GM12878 (cell line): ENCODE data around the gene APOA4. TPM values are rescaled to one million over a fixed set of nuclear protein-coding genes. Genes with fewer than 3 reads are reported as not detected.

Experiments
- ATAC-seq: fragments of 200-7000 bp; cut with Tn5 transposase; 3 replicates; pipeline ENCODE4 v1.9.1; 2020; ENCODE audit warnings: mild to moderate bottlenecking, moderate library complexity
- BruUV-seq: library from RNA; stranded (reverse); fragments of 400-500 nt; replicated peaks from 2 replicates; lab custom pipeline; 2021; lab: Mats Ljungman, UMichigan
- CTCF ChIA-PET: fragments of 300-600 bp; sonication (Branson Sonifier 250); formaldehyde crosslinking; extraction: SDS; loops from one replicate; lab custom pipeline; 2021; ENCODE audit warnings: inconsistent platforms; lab: Yijun Ruan, JAX
- POLR2A ChIA-PET: fragments of 350-600 bp; formaldehyde crosslinking; extraction: SDS; loops from one replicate; lab custom pipeline; 2021; ENCODE audit warnings: inconsistent platforms; lab: Charles Lee
- RAD21 ChIA-PET: fragments of 300-600 bp; sonication (Branson Sonifier 250); formaldehyde crosslinking; loops from one replicate; lab custom pipeline; 2023; ENCODE audit warnings: antibody characterized with exemption; ENCODE audit not compliant: unreplicated experiment; lab: Charles Lee
- SMC1A ChIA-PET: fragments of 300-600 bp; sonication (Branson Sonifier 250); formaldehyde crosslinking; loops from one replicate; lab custom pipeline; 2023; ENCODE audit not compliant: unreplicated experiment, uncharacterized antibody; lab: Charles Lee
- DNase-seq: peaks from one replicate; pipeline ENCODE4 v3.0.0-alpha.2; 2011; ENCODE audit warnings: low read depth, low spot score
- FAIRE-seq: peaks from 3 replicates; lab custom pipeline; 2011; peaks lifted over from hg19 to GRCh38; lab: Jason Lieb, UNC
- H2AFZ ChIP-seq: 2 replicates; pipeline ENCODE4 v1.6.0; 2011; ENCODE audit warnings: low read depth, low read length, control low read depth; ENCODE audit not compliant: control insufficient read depth
- H3K27ac ChIP-seq: 2 replicates; pipeline ENCODE4 v1.5.1; 2011; ENCODE audit warnings: control low read depth; ENCODE audit not compliant: control insufficient read depth, insufficient read depth
- H3K27me3 ChIP-seq, 2 experiments: replicated peaks in 1 of 2; 2 replicates each; pipeline versions ENCODE4 v1.6.0 to v1.6.1; 2011; ENCODE audit warnings: low read length in 1 of 2; ENCODE audit not compliant: control insufficient read depth in 2 of 2, insufficient read depth in 2 of 2
- H3K36me3 ChIP-seq, 2 experiments: 2 replicates each; pipeline ENCODE4 v1.5.1; 2011; ENCODE audit warnings: low read length in 1 of 2; ENCODE audit not compliant: control insufficient read depth in 2 of 2, insufficient read depth in 2 of 2
- H3K4me1 ChIP-seq: 2 replicates; pipeline ENCODE4 v1.6.1; 2011; ENCODE audit warnings: mild to moderate bottlenecking, low read length, moderate library complexity, mixed read lengths; ENCODE audit not compliant: control insufficient read depth, insufficient read depth
- H3K4me2 ChIP-seq: 2 replicates; pipeline ENCODE4 v1.6.0; 2011; ENCODE audit warnings: control low read depth; ENCODE audit not compliant: control insufficient read depth, insufficient read depth
- H3K4me3 ChIP-seq: fragments of 200-600 bp; sonication (generic); 2 replicates; pipeline ENCODE4 v1.5.1; 2016
- H3K79me2 ChIP-seq: 2 replicates; pipeline ENCODE4 v1.6.0; 2011; ENCODE audit warnings: low read length; ENCODE audit not compliant: control insufficient read depth, insufficient read depth
- H3K9ac ChIP-seq: 2 replicates; pipeline ENCODE4 v1.8.0; 2011; ENCODE audit warnings: low read length, control low read depth, mixed read lengths; ENCODE audit not compliant: control insufficient read depth, insufficient read depth
- H3K9me3 ChIP-seq: replicated peaks from 3 replicates; pipeline ENCODE4 v1.5.1; 2011; ENCODE audit warnings: mild to moderate bottlenecking, low read length; ENCODE audit not compliant: control insufficient read depth, insufficient read depth
- H4K20me1 ChIP-seq: 2 replicates; pipeline ENCODE4 v1.6.0; 2011; ENCODE audit not compliant: control insufficient read depth, insufficient read depth
- CREM ChIP-seq: IDR thresholded peaks from 2 replicates; pipeline ENCODE4 v1.6.1; 2014; ENCODE audit warnings: antibody characterized with exemption, low read depth
- HCFC1 ChIP-seq: fragments of 150-350 bp; IDR thresholded peaks from 2 replicates; pipeline ENCODE4 v1.6.1; 2014; ENCODE audit warnings: low read length
- HDAC6 ChIP-seq: fragments of 200-600 bp; sonication (generic); IDR thresholded peaks from one replicate; pipeline ENCODE4 v1.8.0; 2017; ENCODE audit warnings: antibody characterized with exemption; ENCODE audit not compliant: unreplicated experiment
- NRF1 ChIP-seq: conservative IDR thresholded peaks from 2 replicates; pipeline ENCODE4 v1.6.1; 2011; ENCODE audit warnings: mild to moderate bottlenecking, low read depth, low read length, improper control_type of control experiment
- ZBTB40 ChIP-seq: fragments of 450-650 bp; IDR thresholded peaks from 2 replicates; pipeline ENCODE4 v1.6.1; 2016; ENCODE audit warnings: mild to moderate bottlenecking, moderate library complexity, borderline replicate concordance
- ZNF687 ChIP-seq: fragments of 450-650 bp; IDR thresholded peaks from 2 replicates; pipeline ENCODE4 v1.6.1; 2017; ENCODE audit warnings: mild to moderate bottlenecking, moderate library complexity
- WGBS: methylation state at CpG from one replicate; pipeline ENCODE4 v1.1.6; 2016; ENCODE audit warnings: low lambda C conversion rate; ENCODE audit not compliant: insufficient replicate concordance, insufficient coverage; ENCODE audit errors: missing lambda C conversion rate; 5-methylcytosine and 5-hydroxymethylcytosine counted together
- in situ Hi-C: fragments of 300-500 bp; cut with MboI; formaldehyde crosslinking; loops from 9 replicates; pipeline ENCODE4 v1.14.3; 2018; ENCODE audit warnings: mixed read lengths
- intact Hi-C: fragments of 100-400 bp; cut with micrococcal nuclease; formaldehyde crosslinking; loops from one replicate; pipeline ENCODE4 v1.14.2; 2022; ENCODE audit not compliant: unreplicated experiment
- polyA plus RNA-seq, 11 experiments: library from polyadenylated mRNA; depleted of rRNA in 4 of 11; unstranded in 6 of 11; stranded (reverse) in 5 of 11; fragments of >200 nt; fragmentation: Nextera tagmentation in 4 of 11; fragmentation: Illumina TruSeq in 1 of 11; extraction: Ambion mirVana in 4 of 11; extraction: Trizol in 1 of 11; gene quantifications; 1 replicate in 1 of 11; 2 replicates in 10 of 11; pipeline versions ENCODE4 v1.2.1 to v1.2.3, GENCODE V29; 2011 to 2016; ENCODE audit warnings: inconsistent platforms in 2 of 11, missing spikeins in 2 of 11, low read depth in 1 of 11
- total RNA-seq, 4 experiments: library from RNA; depleted of rRNA in 3 of 4; stranded (reverse); fragments of >200 nt in 3 of 4; fragmentation: Illumina TruSeq in 1 of 4; extraction: Trizol in 1 of 4; gene quantifications; 2 replicates each; pipeline versions ENCODE4 v1.2.1 to v1.2.3, GENCODE V29; 2013 to 2021

Gene APOA4
- total and polyA plus RNA-seq, 10 of the 15 experiments (the other 5 are each of a cell fraction or from before 2014, with no cell fraction given) = not detected

- Histone ChIP-seq H2AFZ (no peak overlapping the region), H3K36me3 (no peaks in the 10 kb centered on the region), H3K4me2 (no peak overlapping the region), H3K4me3 (no peak overlapping the region), H3K4me1 (no peaks in the 10 kb centered on the region), H3K27me3 (no peaks in the 10 kb centered on the region), H4K20me1 (no peaks in the 10 kb centered on the region), H3K79me2 (no peaks in the 10 kb centered on the region), H3K9me3 (no peaks in the 10 kb centered on the region), H3K9ac (no peak overlapping the region), H3K27ac (no peak overlapping the region)
- no TSS peak for BruUV-seq
- RAD21 ChIA-PET = interaction anchor here (1.0 kb wide), 2 partner anchors 16 to 30 kb away, joined by 3 read pairs; partner anchors contain the start of genes APOA1 and APOA5
- FAIRE-seq = no peak
- 65% methylated on average over 51 of the region's 51 CpGs for WGBS
- in situ Hi-C loops = no loop called here
- POLR2A ChIA-PET = interaction anchor here (1.0 kb wide), 1 partner anchor 10 kb away, joined by 3 read pairs; no protein-coding TSS in a partner anchor
- intact Hi-C loops = no loop called here
- SMC1A ChIA-PET = interaction anchor here (1.4 kb wide), 1 partner anchor 32 kb away, joined by 3 read pairs; no protein-coding TSS in a partner anchor
- CTCF ChIA-PET = interaction anchor here (0.5 to 3.2 kb wide), 3 partner anchors 14 to 313 kb away, joined by 4 to 17 read pairs (median 10); partner anchors contain the start of gene APOA5
- no peak for DNase-seq
- ATAC-seq = no peak
- no peak for TF ChIP-seq NRF1
- no peak for TF ChIP-seq HCFC1
These were observed 1.8 kb downstream of the APOA4 start for GRCh38 chr11:116821050-116821918.

DNA sequence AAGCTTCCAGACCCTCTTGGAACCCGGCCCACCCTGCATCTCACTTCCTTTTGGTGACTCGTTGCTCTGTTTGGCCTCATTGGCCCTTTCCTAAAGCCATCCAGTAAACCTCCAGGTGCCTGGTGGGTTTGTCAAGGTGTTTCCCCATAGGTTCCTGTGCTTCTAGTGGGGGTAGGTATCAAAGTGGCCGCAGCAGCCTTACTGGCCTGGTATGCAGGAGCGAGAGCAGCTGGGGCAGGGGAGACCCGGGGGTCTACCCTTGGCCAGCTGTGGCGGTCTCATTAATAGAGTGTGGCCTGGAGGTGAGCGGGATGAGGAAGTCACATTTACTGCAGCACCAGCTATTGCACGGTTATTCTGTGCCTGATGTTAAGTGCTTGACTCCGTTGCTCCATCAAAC lies 4.1 kb downstream of the APOA4 start:
- no peaks in the 10 kb centered on the region for H3K9me3 ChIP-seq
- intact Hi-C loops (no loop called here), in situ Hi-C loops (no loop called here)
- ATAC-seq = no peak
- H4K20me1 ChIP-seq = no peaks in the 10 kb centered on the region
- no peaks in the 10 kb centered on the region for H3K4me1 ChIP-seq
- H2AFZ ChIP-seq = no peak overlapping the region
- no peak overlapping the region for H3K4me3 ChIP-seq
- no peak overlapping the region for H3K9ac ChIP-seq
- no peaks in the 10 kb centered on the region for H3K36me3 ChIP-seq
- H3K4me2 ChIP-seq = no peak overlapping the region
- CTCF ChIA-PET = interaction anchor here (0.8 kb wide), 1 partner anchor 29 kb away, joined by 3 read pairs; no protein-coding TSS in a partner anchor
- H3K27ac ChIP-seq = no peak overlapping the region
- 43% methylated on average over 9 of the region's 9 CpGs for WGBS
- no peak for DNase-seq
- H3K79me2 ChIP-seq = no peaks in the 10 kb centered on the region
- BruUV-seq = no TSS peak
- no peak for FAIRE-seq
- SMC1A ChIA-PET = no interaction called here
- POLR2A ChIA-PET = no interaction called here
- RAD21 ChIA-PET = no interaction called here
- no peaks in the 10 kb centered on the region for H3K27me3 ChIP-seq
- TF ChIP-seq HDAC6 (no peak), CREM (no peak), ZBTB40 (no peak), ZNF687 (no peak)
